GM23338 (cell line): Measurements from ENCODE around the gene NARS2. TPM values are rescaled to one million over a fixed set of nuclear protein-coding genes. Genes with fewer than 3 reads are reported as not detected.
A peak's percentile ranks its signal among the peaks of the same experiment; 100 is the strongest.

Experiments
- ATAC-seq: fragments of 200-7000 bp; cut with Tn5 transposase; 3 replicates; pipeline ENCODE4 v1.9.1; 2020
- DNase-seq: peaks from one replicate; pipeline ENCODE4 v3.0.0-alpha.2; 2015; ENCODE audit warnings: low spot score
- H2AFZ ChIP-seq: fragments of 200-600 bp; sonication (generic); 2 replicates; pipeline ENCODE4 v1.8.0; 2016; ENCODE audit warnings: antibody characterized with exemption, mild to moderate bottlenecking, moderate library complexity
- H3F3A ChIP-seq: fragments of 200-600 bp; sonication (generic); replicated peaks from 2 replicates; pipeline ENCODE4 v1.8.0; 2017; ENCODE audit warnings: antibody characterized with exemption, mixed run types, low read depth
- H3K27ac ChIP-seq: fragments of 200-600 bp; sonication (generic); 2 replicates; pipeline ENCODE4 v1.6.1; 2016; ENCODE audit warnings: low read depth
- H3K27me3 ChIP-seq: fragments of 200-600 bp; sonication (generic); 2 replicates; pipeline ENCODE4 v1.8.0; 2016; ENCODE audit warnings: mild to moderate bottlenecking, mixed run types, moderate library complexity; ENCODE audit not compliant: insufficient read depth
- H3K36me3 ChIP-seq: fragments of 200-600 bp; sonication (generic); 2 replicates; pipeline ENCODE4 v1.8.0; 2016; ENCODE audit warnings: mild to moderate bottlenecking; ENCODE audit not compliant: insufficient read depth
- H3K4me1 ChIP-seq: fragments of 200-600 bp; sonication (generic); 2 replicates; pipeline ENCODE4 v1.8.0; 2016; ENCODE audit warnings: mild to moderate bottlenecking, moderate library complexity; ENCODE audit not compliant: insufficient read depth
- H3K4me2 ChIP-seq: fragments of 200-600 bp; sonication (generic); 2 replicates; pipeline ENCODE4 v1.7.1; 2017; ENCODE audit warnings: mixed run types
- H3K4me3 ChIP-seq: fragments of 200-600 bp; sonication (generic); 2 replicates; pipeline ENCODE4 v1.6.1; 2016; ENCODE audit warnings: mixed run types
- H3K79me2 ChIP-seq: fragments of 200-600 bp; sonication (generic); replicated peaks from 2 replicates; pipeline ENCODE4 v1.8.0; 2017; ENCODE audit warnings: mild to moderate bottlenecking; ENCODE audit not compliant: insufficient read depth
- H3K9me2 ChIP-seq: fragments of 200-600 bp; sonication (generic); 2 replicates; pipeline ENCODE4 v1.8.0; 2017; ENCODE audit not compliant: insufficient read depth
- H4K20me1 ChIP-seq: fragments of 200-600 bp; sonication (generic); replicated peaks from 2 replicates; pipeline ENCODE4 v1.8.0; 2017; ENCODE audit warnings: mild to moderate bottlenecking; ENCODE audit not compliant: insufficient read depth
- H3K27ac Mint-ChIP-seq: 2 replicates; pipeline ENCODE4 v1.8.0; 2020; ENCODE audit warnings: inconsistent platforms, mild to moderate bottlenecking, moderate library complexity, mixed read lengths
- H3K27me3 Mint-ChIP-seq: 3 replicates; pipeline ENCODE4 v1.8.0; 2022; ENCODE audit warnings: low read depth, mild to moderate bottlenecking, moderate library complexity, mixed read lengths, inconsistent platforms; ENCODE audit not compliant: insufficient read depth, poor library complexity
- H3K36me3 Mint-ChIP-seq: 3 replicates; pipeline ENCODE4 v1.8.0; 2021; ENCODE audit warnings: low read depth, mild to moderate bottlenecking, inconsistent platforms, moderate library complexity, mixed read lengths
- H3K4me1 Mint-ChIP-seq: 3 replicates; pipeline ENCODE4 v1.8.0; 2020; ENCODE audit warnings: mild to moderate bottlenecking, inconsistent platforms, mixed read lengths
- H3K4me3 Mint-ChIP-seq: 3 replicates; pipeline ENCODE4 v1.8.0; 2021; ENCODE audit warnings: moderate library complexity, mild to moderate bottlenecking, inconsistent platforms, mixed read lengths
- H3K9me3 Mint-ChIP-seq: 3 replicates; pipeline ENCODE4 v1.8.0; 2020; ENCODE audit warnings: moderate library complexity, mild to moderate bottlenecking, inconsistent platforms, mixed read lengths
- CREB1 ChIP-seq: fragments of 250-450 bp; sonication (Bioruptor Pico); IDR thresholded peaks from 2 replicates; pipeline ENCODE4 v1.5.0; 2020; ENCODE audit warnings: low read depth, mild to moderate bottlenecking, moderate library complexity
- ETS1 ChIP-seq: IDR thresholded peaks from 2 replicates; pipeline ENCODE4 v1.6.1; 2016; ENCODE audit warnings: antibody characterized with exemption
- EZH2 ChIP-seq: fragments of 200-600 bp; sonication (generic); IDR thresholded peaks from one replicate; pipeline ENCODE4 v1.8.0; 2017; ENCODE audit warnings: antibody characterized with exemption, mild to moderate bottlenecking, low read depth; ENCODE audit not compliant: unreplicated experiment
- EZH2phosphoT487 ChIP-seq: fragments of 200-600 bp; sonication (generic); IDR thresholded peaks from one replicate; pipeline ENCODE4 v1.8.1; 2018; ENCODE audit warnings: antibody characterized with exemption; ENCODE audit not compliant: unreplicated experiment
- JUNB ChIP-seq: IDR thresholded peaks from one replicate; pipeline ENCODE4 v1.6.1; 2016; ENCODE audit warnings: antibody characterized with exemption; ENCODE audit not compliant: unreplicated experiment
- NANOG ChIP-seq: IDR thresholded peaks from 2 replicates; pipeline ENCODE4 v1.6.1; 2016; ENCODE audit warnings: antibody characterized with exemption, borderline replicate concordance
- POLR2AphosphoS5 ChIP-seq: IDR thresholded peaks from 2 replicates; pipeline ENCODE4 v1.6.1; 2016; ENCODE audit warnings: antibody characterized with exemption, low read depth
- REST ChIP-seq: IDR thresholded peaks from one replicate; pipeline ENCODE4 v1.6.1; 2018; ENCODE audit warnings: antibody characterized with exemption; ENCODE audit not compliant: unreplicated experiment
- ZNF114 ChIP-seq: fragments of 250-450 bp; sonication (Bioruptor Pico); IDR thresholded peaks from 2 replicates; pipeline ENCODE4 v1.5.0; 2020; ENCODE audit warnings: mild to moderate bottlenecking, moderate library complexity
- ZNF331 ChIP-seq: fragments of 250-450 bp; sonication (Bioruptor Pico); IDR thresholded peaks from 2 replicates; pipeline ENCODE4 v1.5.0; 2020; ENCODE audit warnings: low read depth, mild to moderate bottlenecking, moderate library complexity
- polyA plus RNA-seq: library from polyadenylated mRNA; unstranded; fragments of >200 nt; fragmentation: Nextera tagmentation; extraction: Ambion mirVana; gene quantifications from 2 replicates; pipeline ENCODE4 v1.2.1, GENCODE V29; 2016
- total RNA-seq: library from RNA; depleted of rRNA; stranded (reverse); fragments of >200 nt; shearing (Covaris generic); gene quantifications from 2 replicates; pipeline ENCODE4 v1.2.3, GENCODE V29; 2014
- TF ChIP-seq, protein P1 (sequence below), 2 experiments: fragments of 200-600 bp in 1 of 2; sonication (generic) in 1 of 2; conservative IDR thresholded peaks; 2 replicates each; pipeline versions ENCODE4 v1.5.1 to v1.6.1; 2016 to 2017; ENCODE audit warnings: antibody characterized with exemption in 2 of 2, low read depth in 2 of 2, mild to moderate bottlenecking in 2 of 2, moderate library complexity in 1 of 2

NARS2 gene
- total and polyA plus RNA-seq, 2 experiments from 2014 or later = 45.7 to 62.0 TPM

- Mint-ChIP-seq H3K27ac (peak overlapping the region; percentile 83), H3K4me3 (peak overlapping the region; percentile 85), H3K4me1 (peaks cover 33% of the 10 kb centered on the region), H3K9me3 (no peaks in the 10 kb centered on the region), H3K27me3 (peaks cover 29% of the 10 kb centered on the region), H3K36me3 (no peaks in the 10 kb centered on the region)
- Histone ChIP-seq H3K27ac (no peak overlapping the region), H3K9me2 (no peaks in the 10 kb centered on the region), H3K4me3 (peak overlapping the region; percentile 76), H3K4me1 (peaks cover 17% of the 10 kb centered on the region), H3F3A (0 out of 2 replicates have a peak, but pooled peaks cover 12% of the 10 kb centered on the region), H4K20me1 (peaks cover 3% of the 10 kb centered on the region; the same call in 1 of the 2 replicates), H3K27me3 (peaks cover 20% of the 10 kb centered on the region), H2AFZ (peak overlapping the region; percentile 66), H3K4me2 (peak overlapping the region; percentile 91), H3K79me2 (peaks cover 15% of the 10 kb centered on the region), H3K36me3 (no peaks in the 10 kb centered on the region)
- DNase-seq (peak; percentile 85), ATAC-seq (peak; percentile 60)
- TF ChIP-seq, protein P1, sequence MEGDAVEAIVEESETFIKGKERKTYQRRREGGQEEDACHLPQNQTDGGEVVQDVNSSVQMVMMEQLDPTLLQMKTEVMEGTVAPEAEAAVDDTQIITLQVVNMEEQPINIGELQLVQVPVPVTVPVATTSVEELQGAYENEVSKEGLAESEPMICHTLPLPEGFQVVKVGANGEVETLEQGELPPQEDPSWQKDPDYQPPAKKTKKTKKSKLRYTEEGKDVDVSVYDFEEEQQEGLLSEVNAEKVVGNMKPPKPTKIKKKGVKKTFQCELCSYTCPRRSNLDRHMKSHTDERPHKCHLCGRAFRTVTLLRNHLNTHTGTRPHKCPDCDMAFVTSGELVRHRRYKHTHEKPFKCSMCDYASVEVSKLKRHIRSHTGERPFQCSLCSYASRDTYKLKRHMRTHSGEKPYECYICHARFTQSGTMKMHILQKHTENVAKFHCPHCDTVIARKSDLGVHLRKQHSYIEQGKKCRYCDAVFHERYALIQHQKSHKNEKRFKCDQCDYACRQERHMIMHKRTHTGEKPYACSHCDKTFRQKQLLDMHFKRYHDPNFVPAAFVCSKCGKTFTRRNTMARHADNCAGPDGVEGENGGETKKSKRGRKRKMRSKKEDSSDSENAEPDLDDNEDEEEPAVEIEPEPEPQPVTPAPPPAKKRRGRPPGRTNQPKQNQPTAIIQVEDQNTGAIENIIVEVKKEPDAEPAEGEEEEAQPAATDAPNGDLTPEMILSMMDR (conservative IDR thresholded peaks at IDR 0.05; ENCODE audit: low read depth in 2 of 2) = peak; percentile 54 to 69
- no peak for TF ChIP-seq ETS1
- TF ChIP-seq CREB1 (CRISPR knock-in tag) = peak; percentile 72
Observed at GRCh38 chr11:78416285-78417174, 158.1 kb downstream of the NARS2 start.

DNA sequence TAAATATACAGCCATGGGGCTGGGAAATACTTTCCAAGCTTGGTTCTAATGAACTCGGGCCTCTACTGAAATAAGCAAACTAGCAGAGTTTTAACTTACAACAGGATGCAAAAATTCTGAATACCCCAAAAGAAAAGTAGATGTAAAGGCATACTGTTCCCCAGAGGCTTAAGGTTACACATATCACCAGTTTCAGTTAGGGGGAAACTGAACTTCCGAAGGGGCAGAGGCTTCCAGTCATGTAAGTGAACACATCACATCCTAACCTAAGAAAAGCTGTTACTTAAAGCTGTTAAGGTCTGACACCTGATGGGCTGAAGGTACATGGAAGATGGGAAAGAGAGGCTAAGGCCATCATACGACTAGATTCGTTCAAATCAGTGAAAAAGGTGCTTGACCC, 159.3 kb downstream of the NARS2 start:
- Histone ChIP-seq H2AFZ (no peak overlapping the region), H3K4me3 (no peak overlapping the region), H3K27ac (no peak overlapping the region), H3K79me2 (peaks cover 15% of the 10 kb centered on the region), H3K4me2 (no peak overlapping the region), H3K9me2 (no peaks in the 10 kb centered on the region), H3F3A (0 out of 2 replicates have a peak, but pooled peaks cover 12% of the 10 kb centered on the region), H3K36me3 (no peaks in the 10 kb centered on the region), H3K27me3 (peaks cover 20% of the 10 kb centered on the region), H3K4me1 (peaks cover 13% of the 10 kb centered on the region), H4K20me1 (peaks cover 3% of the 10 kb centered on the region; the same call in 1 of the 2 replicates)
- Mint-ChIP-seq H3K9me3 (no peaks in the 10 kb centered on the region), H3K4me1 (peaks cover 31% of the 10 kb centered on the region), H3K27me3 (peaks cover 26% of the 10 kb centered on the region), H3K27ac (no peak overlapping the region), H3K36me3 (no peaks in the 10 kb centered on the region), H3K4me3 (peak overlapping the region; percentile 21; the same call in 2 of the 3 replicates)
- DNase-seq (no peak), ATAC-seq (no peak)
- no peak for TF ChIP-seq ETS1
- TF ChIP-seq EZH2 = no peak
- TF ChIP-seq POLR2AphosphoS5 = no peak
- TF ChIP-seq ZNF331 = no peak
- TF ChIP-seq EZH2phosphoT487 = no peak
- no peak for TF ChIP-seq ZNF114 (CRISPR knock-in tag)
- TF ChIP-seq CREB1 (CRISPR knock-in tag) = no peak
- TF ChIP-seq REST = no peak
- no peak for TF ChIP-seq JUNB
- TF ChIP-seq, protein P1 (conservative IDR thresholded peaks at IDR 0.05; ENCODE audit: low read depth in 2 of 2) = no peak
- TF ChIP-seq NANOG = no peak
